Loucy (cell line): ENCODE measurements around the gene NEDD4.

Source experiments
- H2AFZ ChIP-seq: fragments of 200-600 bp; sonication (generic); 2 replicates; pipeline ENCODE4 v1.6.0; 2016; ENCODE audit warnings: antibody characterized with exemption, mild to moderate bottlenecking, low read length, moderate library complexity
- H3F3A ChIP-seq: fragments of 200-600 bp; 2 replicates; pipeline ENCODE4 v1.6.0; 2016; ENCODE audit warnings: antibody characterized with exemption, low read depth, mild to moderate bottlenecking
- H3K27me3 ChIP-seq: fragments of 200-600 bp; sonication (generic); 2 replicates; pipeline ENCODE4 v1.6.1; 2014; ENCODE audit warnings: low read length, mild to moderate bottlenecking; ENCODE audit not compliant: insufficient read depth, poor library complexity, severe bottlenecking
- H3K36me3 ChIP-seq: fragments of 200-600 bp; sonication (generic); 2 replicates; pipeline ENCODE4 v1.6.1; 2016; ENCODE audit warnings: low read length; ENCODE audit not compliant: insufficient read depth
- H3K4me1 ChIP-seq: fragments of 200-600 bp; sonication (generic); 2 replicates; pipeline ENCODE4 v1.5.1; 2014; ENCODE audit warnings: low read length, mild to moderate bottlenecking; ENCODE audit not compliant: insufficient read depth, poor library complexity, severe bottlenecking
- H3K4me2 ChIP-seq: fragments of 200-600 bp; sonication (generic); 2 replicates; pipeline ENCODE4 v1.6.0; 2014; ENCODE audit warnings: antibody characterized with exemption, low read length, low read depth, mild to moderate bottlenecking; ENCODE audit not compliant: poor library complexity, severe bottlenecking
- H3K4me3 ChIP-seq: fragments of 200-600 bp; sonication (generic); 2 replicates; pipeline ENCODE4 v1.5.1; 2014; ENCODE audit warnings: low read length, mild to moderate bottlenecking, mixed read lengths; ENCODE audit not compliant: poor library complexity, severe bottlenecking
- H3K79me2 ChIP-seq: fragments of 200-600 bp; sonication (generic); 2 replicates; pipeline ENCODE4 v1.6.1; 2014; ENCODE audit warnings: low read length; ENCODE audit not compliant: insufficient read depth
- H3K9ac ChIP-seq: fragments of 200-600 bp; sonication (generic); 2 replicates; pipeline ENCODE4 v1.6.0; 2014; ENCODE audit warnings: mild to moderate bottlenecking, low read depth, low read length, moderate library complexity; ENCODE audit not compliant: poor library complexity, severe bottlenecking
- H3K9me2 ChIP-seq: fragments of 200-600 bp; sonication (generic); replicated peaks from 2 replicates; pipeline ENCODE4 v1.6.1; 2016; ENCODE audit warnings: low read depth, low read length, mixed read lengths
- H3K9me3 ChIP-seq: fragments of 200-600 bp; sonication (generic); 2 replicates; pipeline ENCODE4 v1.6.1; 2014; ENCODE audit warnings: mild to moderate bottlenecking, antibody characterized with exemption, low read length, low read depth; ENCODE audit not compliant: insufficient read depth
- H4K20me1 ChIP-seq: fragments of 200-600 bp; sonication (generic); 2 replicates; pipeline ENCODE4 v1.6.0; 2014; ENCODE audit warnings: antibody characterized with exemption, low read length, mild to moderate bottlenecking; ENCODE audit not compliant: insufficient read depth, poor library complexity, severe bottlenecking
- EZH2phosphoT487 ChIP-seq: fragments of 200-600 bp; IDR thresholded peaks from 2 replicates; pipeline ENCODE4 v1.6.1; 2018; ENCODE audit warnings: antibody characterized with exemption, mild to moderate bottlenecking, moderate library complexity, borderline replicate concordance
- TF ChIP-seq, protein P1 (sequence below): fragments of 200-600 bp; sonication (generic); conservative IDR thresholded peaks from 2 replicates; pipeline ENCODE4 v1.5.1; 2014; ENCODE audit warnings: mild to moderate bottlenecking, antibody characterized with exemption, low read length

The NEDD4 gene

GRCh38 chr15:55795031-55795430, 198.4 kb downstream of the NEDD4 start:
- Histone ChIP-seq H3K27me3 (no peaks in the 10 kb centered on the region), H3K36me3 (no peaks in the 10 kb centered on the region), H3K9ac (no peak overlapping the region), H3K4me1 (peaks cover 7% of the 10 kb centered on the region), H3K9me3 (peaks cover 3% of the 10 kb centered on the region; the same call in 1 of the 2 replicates), H4K20me1 (no peaks in the 10 kb centered on the region), H3K79me2 (no peaks in the 10 kb centered on the region), H3K9me2 (no peaks in the 10 kb centered on the region), H3K4me3 (no peak overlapping the region), H2AFZ (no peak overlapping the region), H3K4me2 (no peak overlapping the region), H3F3A (no peaks in the 10 kb centered on the region)
- TF ChIP-seq EZH2phosphoT487, result no peak
- TF ChIP-seq, protein P1, sequence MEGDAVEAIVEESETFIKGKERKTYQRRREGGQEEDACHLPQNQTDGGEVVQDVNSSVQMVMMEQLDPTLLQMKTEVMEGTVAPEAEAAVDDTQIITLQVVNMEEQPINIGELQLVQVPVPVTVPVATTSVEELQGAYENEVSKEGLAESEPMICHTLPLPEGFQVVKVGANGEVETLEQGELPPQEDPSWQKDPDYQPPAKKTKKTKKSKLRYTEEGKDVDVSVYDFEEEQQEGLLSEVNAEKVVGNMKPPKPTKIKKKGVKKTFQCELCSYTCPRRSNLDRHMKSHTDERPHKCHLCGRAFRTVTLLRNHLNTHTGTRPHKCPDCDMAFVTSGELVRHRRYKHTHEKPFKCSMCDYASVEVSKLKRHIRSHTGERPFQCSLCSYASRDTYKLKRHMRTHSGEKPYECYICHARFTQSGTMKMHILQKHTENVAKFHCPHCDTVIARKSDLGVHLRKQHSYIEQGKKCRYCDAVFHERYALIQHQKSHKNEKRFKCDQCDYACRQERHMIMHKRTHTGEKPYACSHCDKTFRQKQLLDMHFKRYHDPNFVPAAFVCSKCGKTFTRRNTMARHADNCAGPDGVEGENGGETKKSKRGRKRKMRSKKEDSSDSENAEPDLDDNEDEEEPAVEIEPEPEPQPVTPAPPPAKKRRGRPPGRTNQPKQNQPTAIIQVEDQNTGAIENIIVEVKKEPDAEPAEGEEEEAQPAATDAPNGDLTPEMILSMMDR, result no peak

- H3F3A ChIP-seq, result no peaks in the 10 kb centered on the region
- no peak overlapping the region for H3K4me3 ChIP-seq
- H3K4me2 ChIP-seq, result no peak overlapping the region
- TF ChIP-seq, protein P1, result no peak
- TF ChIP-seq EZH2phosphoT487, result no peak
- no peaks in the 10 kb centered on the region for H4K20me1 ChIP-seq
- H3K27me3 ChIP-seq, result no peaks in the 10 kb centered on the region
- H3K9me2 ChIP-seq, result no peaks in the 10 kb centered on the region
- H3K36me3 ChIP-seq, result no peaks in the 10 kb centered on the region
- H3K4me1 ChIP-seq, result no peaks in the 10 kb centered on the region
- no peak overlapping the region for H2AFZ ChIP-seq
- no peaks in the 10 kb centered on the region for H3K79me2 ChIP-seq
- H3K9me3 ChIP-seq, result peaks cover 3% of the 10 kb centered on the region; the same call in 1 of the 2 replicates
- H3K9ac ChIP-seq, result no peak overlapping the region
Observed at GRCh38 chr15:55791551-55792400, 201.6 kb downstream of the NEDD4 start.

GRCh38 chr15:55789066-55789660, 204.2 kb downstream of the NEDD4 start:
- H3K4me2 ChIP-seq, result no peak overlapping the region
- no peaks in the 10 kb centered on the region for H4K20me1 ChIP-seq
- H3K4me3 ChIP-seq, result no peak overlapping the region
- no peak overlapping the region for H2AFZ ChIP-seq
- no peaks in the 10 kb centered on the region for H3K9me3 ChIP-seq
- no peaks in the 10 kb centered on the region for H3K4me1 ChIP-seq
- H3F3A ChIP-seq, result no peaks in the 10 kb centered on the region
- TF ChIP-seq, protein P1, result peak; percentile 77
- no peak for TF ChIP-seq EZH2phosphoT487
- no peaks in the 10 kb centered on the region for H3K79me2 ChIP-seq
- H3K9ac ChIP-seq, result no peak overlapping the region
- no peaks in the 10 kb centered on the region for H3K9me2 ChIP-seq
- no peaks in the 10 kb centered on the region for H3K36me3 ChIP-seq
- H3K27me3 ChIP-seq, result no peaks in the 10 kb centered on the region
